Common myeloid progenitor, CD34-positive (primary cell): Measurements from ENCODE around the gene DNAJC24.

Experiments
- CTCF ChIA-PET: fragments of 350-600 bp; sonication (Branson Sonifier 250); formaldehyde crosslinking; loops from one replicate; lab custom pipeline; 2021; ENCODE audit warnings: antibody characterized with exemption; lab: Charles Lee
- POLR2A ChIA-PET: fragments of 350-600 bp; sonication (Branson Sonifier 250); formaldehyde crosslinking; loops from one replicate; lab custom pipeline; 2021; ENCODE audit warnings: antibody characterized with exemption; lab: Charles Lee
- DNase-seq, 3 donors: peaks; one replicate each; pipeline versions ENCODE4 v3.0.0 to v3.0.0-alpha.2; 2013
- H3K27ac ChIP-seq, 2 experiments: 1 replicate in 1 of 2; 2 replicates in 1 of 2; pipeline ENCODE4 v1.7.0; 2013; ENCODE audit warnings: inconsistent platforms in 2 of 2, low read length in 2 of 2, mild to moderate bottlenecking in 2 of 2, low read depth in 1 of 2, moderate library complexity in 1 of 2; ENCODE audit not compliant: severe bottlenecking in 2 of 2, insufficient read depth in 1 of 2, poor library complexity in 1 of 2
- H3K27me3 ChIP-seq, 5 experiments: replicated peaks in 2 of 5; 1 replicate in 3 of 5; 2 replicates in 2 of 5; pipeline versions ENCODE4 v1.6.1 to v1.7.0; 2013; ENCODE audit warnings: low read length in 4 of 5, mild to moderate bottlenecking in 2 of 5, moderate library complexity in 2 of 5, inconsistent platforms in 1 of 5; ENCODE audit not compliant: insufficient read depth in 5 of 5, control insufficient read depth in 4 of 5
- H3K36me3 ChIP-seq, 4 experiments: 1 replicate in 2 of 4; 2 replicates in 2 of 4; pipeline versions ENCODE4 v1.6.1 to v1.7.0; 2013; ENCODE audit warnings: low read length in 3 of 4, control low read depth in 1 of 4, mild to moderate bottlenecking in 1 of 4; ENCODE audit not compliant: control insufficient read depth in 4 of 4, insufficient read depth in 4 of 4
- H3K4me1 ChIP-seq, 4 experiments: 1 replicate in 3 of 4; 2 replicates in 1 of 4; pipeline versions ENCODE4 v1.6.1 to v1.7.1; 2013; ENCODE audit warnings: low read length in 3 of 4, mild to moderate bottlenecking in 3 of 4, control low read depth in 1 of 4, inconsistent platforms in 1 of 4, moderate library complexity in 1 of 4; ENCODE audit not compliant: control insufficient read depth in 4 of 4, insufficient read depth in 4 of 4; ENCODE audit errors: control extremely low read depth in 1 of 4
- H3K4me3 ChIP-seq, 7 experiments: 1 replicate in 4 of 7; 2 replicates in 3 of 7; pipeline versions ENCODE4 v1.5.1 to v1.7.0; 2013; ENCODE audit warnings: mild to moderate bottlenecking in 7 of 7, low read length in 6 of 7, moderate library complexity in 6 of 7, inconsistent platforms in 2 of 7, low read depth in 2 of 7, control low read depth in 1 of 7; ENCODE audit not compliant: insufficient read depth in 4 of 7, control insufficient read depth in 1 of 7; ENCODE audit errors: extremely low read depth in 1 of 7
- H3K9me3 ChIP-seq, 5 experiments: 1 replicate in 4 of 5; 2 replicates in 1 of 5; pipeline versions ENCODE4 v1.6.1 to v1.7.1; 2013; ENCODE audit warnings: low read length in 4 of 5, mild to moderate bottlenecking in 2 of 5, inconsistent platforms in 1 of 5, low read depth in 1 of 5, moderate library complexity in 1 of 5; ENCODE audit not compliant: control insufficient read depth in 4 of 5, insufficient read depth in 2 of 5; ENCODE audit errors: control extremely low read depth in 1 of 5
- WGBS: methylation state at CpG from one replicate; pipeline ENCODE4 v1.1.5; 2013; ENCODE audit not compliant: insufficient coverage; 5-methylcytosine and 5-hydroxymethylcytosine counted together

DNAJC24 gene

DNA sequence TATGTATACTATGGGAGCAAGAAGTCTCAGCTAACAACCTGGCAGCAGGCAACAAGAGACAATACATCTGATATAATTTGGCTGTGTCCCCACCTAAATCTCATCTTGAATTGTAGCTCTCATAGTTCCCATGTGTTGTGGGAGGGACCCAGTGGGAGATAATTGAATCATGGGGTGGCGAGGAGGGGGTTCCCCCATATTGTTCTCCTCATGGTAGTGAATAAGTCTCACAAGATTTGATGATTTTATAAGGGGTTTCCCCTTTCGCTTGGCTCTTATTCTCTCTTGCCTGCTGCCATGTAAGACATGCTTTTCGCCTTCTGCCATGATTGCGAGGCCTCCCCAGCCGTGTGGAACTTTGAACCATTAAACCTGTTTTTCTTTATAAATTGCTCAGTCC lies 6.2 kb downstream of the DNAJC24 start:
- 97% methylated on average over 5 of the region's 5 CpGs for WGBS

DNA sequence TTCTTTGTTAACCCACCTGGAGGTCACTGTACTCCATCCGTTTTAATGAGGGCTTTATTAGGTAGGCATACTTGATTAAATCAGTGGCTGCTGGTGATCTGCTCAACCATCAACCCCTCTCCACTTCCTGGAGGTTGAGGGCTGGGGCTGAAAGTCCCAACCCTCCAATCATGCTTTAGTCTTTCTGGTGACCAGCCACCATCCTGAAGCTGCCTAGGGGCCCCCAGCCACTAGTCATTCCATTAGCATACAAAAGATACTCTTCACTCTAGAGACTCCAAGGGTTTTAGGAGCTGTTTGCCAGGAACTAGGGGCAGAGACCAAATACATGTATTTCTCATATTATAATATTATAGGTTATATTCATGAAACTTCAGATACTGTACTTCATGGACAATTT lies 13.5 kb downstream of the DNAJC24 start:
- ChIA-PET CTCF (no interaction called here), POLR2A (no interaction called here)
- no peak for DNase-seq
- H3K9me3 ChIP-seq = peaks cover 0 to 2% (median 0%) of the 10 kb centered on the region in 5 experiments
- WGBS = no CpG with 5 or more reads among the region's 1 CpG
- no peaks in the 10 kb centered on the region for H3K4me1 ChIP-seq
- no peak overlapping the region for H3K27ac ChIP-seq
- H3K27me3 ChIP-seq = no peaks in the 10 kb centered on the region
- H3K36me3 ChIP-seq = peaks cover 0 to 4% (median 2%) of the 10 kb centered on the region in 4 experiments
- H3K4me3 ChIP-seq = no peak overlapping the region

More for the DNA sequence above, 6.2 kb downstream of the DNAJC24 start:
- H3K27me3 ChIP-seq = no peaks in the 10 kb centered on the region
- no peak overlapping the region for H3K4me3 ChIP-seq
- ChIA-PET CTCF (no interaction called here), POLR2A (interaction anchor here (0.6 kb wide), 1 partner anchor 439 kb away, joined by 4 read pairs; no protein-coding TSS in a partner anchor)
- H3K9me3 ChIP-seq = no peaks in the 10 kb centered on the region
- H3K36me3 ChIP-seq = peaks cover 0 to 4% (median 0%) of the 10 kb centered on the region in 4 experiments
- H3K4me1 ChIP-seq = peaks cover 0 to 2% (median 0%) of the 10 kb centered on the region in 4 experiments
- no peak for DNase-seq
- H3K27ac ChIP-seq = no peak overlapping the region

DNA sequence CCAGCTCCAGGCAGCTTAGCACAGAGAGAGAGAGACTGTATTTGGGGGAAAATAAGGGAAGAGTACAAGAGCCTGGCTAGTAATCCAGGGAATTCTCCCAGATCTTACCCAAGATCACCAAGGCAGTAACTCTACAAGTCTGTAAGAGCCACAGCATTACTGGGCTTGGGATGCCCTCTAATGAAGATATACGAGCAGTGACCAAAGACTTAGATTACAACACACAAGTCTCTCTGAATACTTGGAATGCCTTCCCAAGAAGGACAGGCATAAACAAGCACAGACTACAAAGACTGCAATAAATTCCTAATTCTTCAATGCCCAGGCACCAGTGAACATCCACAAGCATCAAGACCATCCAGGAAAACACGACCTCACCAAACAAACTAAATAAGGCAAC lies 17.7 kb downstream of the DNAJC24 start:
- no peak overlapping the region for H3K4me3 ChIP-seq
- no peak for DNase-seq

DNA sequence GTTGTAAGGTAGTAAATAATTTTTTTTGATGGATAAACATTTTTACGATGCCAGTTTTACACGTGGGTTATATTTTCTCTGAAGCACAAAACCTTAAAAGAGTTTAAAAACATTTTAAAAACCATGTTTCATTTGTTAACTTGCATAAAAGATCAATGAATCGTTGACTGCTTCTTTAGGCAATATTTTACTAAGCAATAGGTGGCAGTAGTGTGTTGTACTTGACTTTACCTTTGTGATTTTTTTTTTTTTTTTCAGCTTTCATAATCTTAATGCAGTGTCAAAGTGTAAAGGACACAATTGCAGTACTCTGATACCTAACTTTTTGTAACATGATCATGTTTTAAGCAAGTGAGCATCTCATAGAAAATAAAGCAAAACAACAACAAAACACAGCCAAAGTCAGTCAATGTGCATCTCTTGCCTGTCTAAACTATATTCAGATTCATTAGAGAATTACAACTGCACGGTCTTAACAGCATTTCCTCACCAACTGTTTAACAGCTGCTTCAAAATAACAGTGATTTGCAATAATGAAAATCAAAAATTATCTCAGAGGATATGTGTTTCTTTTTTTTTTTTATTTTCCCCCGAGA lies 27.7 kb downstream of the DNAJC24 start:
- Histone ChIP-seq H3K4me3 (no peak overlapping the region), H3K4me1 (no peaks in the 10 kb centered on the region), H3K36me3 (peaks cover 0 to 9% (median 1%) of the 10 kb centered on the region in 4 experiments), H3K9me3 (peaks cover 0 to 10% (median 4%) of the 10 kb centered on the region in 5 experiments), H3K27me3 (no peaks in the 10 kb centered on the region), H3K27ac (no peak overlapping the region)
- WGBS = 83% methylated on average over 1 of the region's 5 CpGs
- DNase-seq = peak; percentile 12 to 43 (median 26)
- ChIA-PET CTCF (interaction anchor here (0.7 to 1.9 kb wide), 4 partner anchors 38 to 561 kb away, joined by 3 to 7 read pairs (median 5); no protein-coding TSS in a partner anchor), POLR2A (no interaction called here)

More for the DNA sequence above, 17.7 kb downstream of the DNAJC24 start:
- Histone ChIP-seq H3K36me3 (peaks cover 0 to 3% (median 0%) of the 10 kb centered on the region in 4 experiments), H3K27me3 (no peaks in the 10 kb centered on the region), H3K4me1 (no peaks in the 10 kb centered on the region), H3K27ac (no peak overlapping the region), H3K9me3 (peaks cover 0 to 2% (median 0%) of the 10 kb centered on the region in 5 experiments)
- ChIA-PET POLR2A (no interaction called here), CTCF (no interaction called here)
- 100% methylated on average over 1 of the region's 2 CpGs for WGBS

DNA sequence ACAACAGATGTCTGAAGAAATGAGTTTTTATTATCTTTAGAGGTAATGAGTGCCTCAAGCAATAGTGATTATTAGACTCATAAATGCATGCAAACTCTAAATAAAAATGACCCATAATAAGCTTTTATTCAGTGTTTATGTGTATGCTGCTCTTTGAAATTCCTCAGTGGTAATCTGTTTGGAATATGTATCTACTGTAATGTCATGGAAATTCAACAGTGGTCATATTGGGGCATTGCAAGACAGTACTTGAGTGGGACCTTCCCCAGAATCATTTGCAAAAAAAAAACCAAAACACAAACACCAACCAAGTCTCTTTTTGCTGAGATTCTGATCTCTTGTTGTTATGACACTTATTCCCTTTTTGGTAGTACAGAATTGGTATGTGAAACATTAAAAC lies 35.0 kb downstream of the DNAJC24 start:
- no peak for DNase-seq
- CTCF ChIA-PET = no interaction called here

DNA sequence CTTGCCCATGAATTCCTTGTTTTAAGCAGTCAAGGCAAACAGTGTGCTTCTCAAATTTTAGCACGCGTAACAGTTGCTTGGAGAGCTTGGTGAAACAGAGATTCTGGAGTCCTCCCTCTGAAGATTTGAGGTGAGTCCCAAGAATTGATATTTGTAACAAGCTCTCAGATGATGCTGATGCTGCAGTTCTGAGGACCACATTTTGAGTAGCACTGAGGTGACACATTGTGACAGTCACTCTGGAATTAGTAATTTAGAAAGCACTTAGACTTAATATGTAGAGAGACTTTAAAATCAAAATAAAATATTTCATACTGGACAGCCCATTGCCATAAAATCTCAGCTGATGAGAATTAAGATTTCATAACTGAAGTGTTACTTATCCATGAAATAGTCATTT lies 38.5 kb downstream of the DNAJC24 start:
- DNase-seq = no peak
- Histone ChIP-seq H3K4me3 (no peak overlapping the region), H3K4me1 (no peaks in the 10 kb centered on the region), H3K27me3 (no peaks in the 10 kb centered on the region), H3K27ac (no peak overlapping the region), H3K36me3 (peaks cover 0 to 2% (median 0%) of the 10 kb centered on the region in 4 experiments), H3K9me3 (no peaks in the 10 kb centered on the region)
- ChIA-PET CTCF (no interaction called here), POLR2A (no interaction called here)
- WGBS = 100% methylated on average over 2 of the region's 2 CpGs

More for the DNA sequence above, 35.0 kb downstream of the DNAJC24 start:
- Histone ChIP-seq H3K4me3 (no peak overlapping the region), H3K36me3 (peaks cover 0 to 3% (median 0%) of the 10 kb centered on the region in 4 experiments), H3K27me3 (no peaks in the 10 kb centered on the region), H3K9me3 (no peaks in the 10 kb centered on the region), H3K4me1 (no peaks in the 10 kb centered on the region), H3K27ac (no peak overlapping the region)
- POLR2A ChIA-PET = no interaction called here

DNA sequence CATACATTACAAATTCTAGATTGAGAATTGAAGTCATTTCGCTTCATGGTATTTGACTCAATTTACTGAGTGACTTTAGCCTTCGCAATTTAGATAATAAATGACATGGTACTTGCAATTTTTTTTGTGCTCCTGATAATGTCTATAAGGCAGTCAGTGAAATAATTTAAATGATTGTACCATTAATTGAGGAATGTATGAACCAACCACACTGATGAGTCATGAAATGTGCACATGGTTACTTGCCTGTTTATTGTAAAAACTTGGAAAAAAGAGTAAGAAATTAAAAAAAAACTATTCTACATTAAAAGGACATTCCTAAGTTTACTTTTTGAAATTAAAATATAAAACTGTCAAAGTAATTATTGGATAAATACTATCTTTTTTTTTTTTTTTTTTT lies 43.3 kb downstream of the DNAJC24 start:
- Histone ChIP-seq H3K9me3 (no peaks in the 10 kb centered on the region), H3K27me3 (no peaks in the 10 kb centered on the region), H3K36me3 (peaks cover 0 to 4% (median 2%) of the 10 kb centered on the region in 4 experiments), H3K4me3 (no peak overlapping the region), H3K27ac (no peak overlapping the region), H3K4me1 (no peaks in the 10 kb centered on the region)
- POLR2A ChIA-PET = no interaction called here
- DNase-seq = peak in 1 of 3 donors; percentile 3
- CTCF ChIA-PET = no interaction called here
- no CpG with 5 or more reads among the region's 2 CpGs for WGBS
